Measurements from ENCODE around the gene CCDC117.
"Not testable (repeated sequence)": the region's sequence is repeated elsewhere in the genome, so short reads cannot be mapped to it uniquely, and the experiment has no call there.

Gene CCDC117

GRCh38 chr22:28772633-28773460 lies at the start of gene CCDC117:
CCDC117 (plus strand) TSS chr22:28772695; CDS start chr22:28772850, 155 bp downstream.
- Mint-ChIP-seq H3K36me3 (peaks cover 55% of the 10 kb centered on the region), H3K4me1 (peaks cover 34% of the 10 kb centered on the region), H3K9me3 (no peaks in the 10 kb centered on the region), H3K27ac (peak within 1 kb of the TSS; percentile 95), H3K4me3 (peak within 1 kb of the TSS; percentile 88)
- DNase-seq (ENCODE audit: low spot score in 2 of 2) (peak; percentile 78 to 94), ATAC-seq (peak; percentile 92)

- ATAC-seq (no peak), DNase-seq (ENCODE audit: low spot score in 2 of 2) (no peak)
- Mint-ChIP-seq H3K4me1 (no peaks in the 10 kb centered on the region), H3K9me3 (no peaks in the 10 kb centered on the region), H3K4me3 (no peak overlapping the region), H3K27ac (no peak overlapping the region), H3K36me3 (peaks cover 38% of the 10 kb centered on the region)
Measured at GRCh38 chr22:28728002-28728401, 44.5 kb upstream of the CCDC117 start.

GRCh38 chr22:28728621-28729313 lies 43.7 kb upstream of the CCDC117 start:
- Mint-ChIP-seq H3K4me1 (no peaks in the 10 kb centered on the region), H3K4me3 (no peak overlapping the region), H3K36me3 (peaks cover 42% of the 10 kb centered on the region), H3K27ac (no peak overlapping the region), H3K9me3 (no peaks in the 10 kb centered on the region)
- ATAC-seq: no peak
- no peak for DNase-seq (ENCODE audit: low spot score in 2 of 2)

GRCh38 chr22:28730179-28730578 lies 42.3 kb upstream of the CCDC117 start:
- H3K36me3 Mint-ChIP-seq: peaks cover 34% of the 10 kb centered on the region
- no peaks in the 10 kb centered on the region for H3K4me1 Mint-ChIP-seq
- no peak overlapping the region for H3K4me3 Mint-ChIP-seq
- H3K9me3 Mint-ChIP-seq: no peaks in the 10 kb centered on the region
- ATAC-seq (no peak), DNase-seq (ENCODE audit: low spot score in 2 of 2) (no peak)
- no peak overlapping the region for H3K27ac Mint-ChIP-seq

GRCh38 chr22:28734393-28734792 lies 38.1 kb upstream of the CCDC117 start:
- no peak overlapping the region for H3K4me3 Mint-ChIP-seq
- ATAC-seq: no peak

GRCh38 chr22:28736301-28737155 lies 36.0 kb upstream of the CCDC117 start:
- Mint-ChIP-seq H3K4me3 (no peak overlapping the region), H3K27ac (no peak overlapping the region), H3K9me3 (no peaks in the 10 kb centered on the region), H3K4me1 (peaks cover 7% of the 10 kb centered on the region), H3K36me3 (peaks cover 19% of the 10 kb centered on the region)
- ATAC-seq (no peak), DNase-seq (ENCODE audit: low spot score in 2 of 2) (no peak)

More at GRCh38 chr22:28734393-28734792, 38.1 kb upstream of the CCDC117 start:
- H3K9me3 Mint-ChIP-seq: no peaks in the 10 kb centered on the region
- no peak overlapping the region for H3K27ac Mint-ChIP-seq
- DNase-seq (ENCODE audit: low spot score in 2 of 2): no peak
- H3K36me3 Mint-ChIP-seq: peaks cover 28% of the 10 kb centered on the region
- H3K4me1 Mint-ChIP-seq: peaks cover 7% of the 10 kb centered on the region

GRCh38 chr22:28737701-28738100 lies 34.8 kb upstream of the CCDC117 start:
- ATAC-seq: no peak
- H3K36me3 Mint-ChIP-seq: peaks cover 24% of the 10 kb centered on the region
- H3K4me1 Mint-ChIP-seq: peaks cover 14% of the 10 kb centered on the region
- DNase-seq (ENCODE audit: low spot score in 2 of 2): no peak
- H3K27ac Mint-ChIP-seq: no peak overlapping the region
- no peaks in the 10 kb centered on the region for H3K9me3 Mint-ChIP-seq
- no peak overlapping the region for H3K4me3 Mint-ChIP-seq

GRCh38 chr22:28738876-28739275 lies 33.6 kb upstream of the CCDC117 start:
- not testable (repeated sequence) for H3K27ac Mint-ChIP-seq; ATAC-seq; DNase-seq (ENCODE audit: low spot score in 2 of 2); H3K9me3 Mint-ChIP-seq; H3K4me3 Mint-ChIP-seq
- Mint-ChIP-seq H3K36me3 (peaks cover 15% of the 10 kb centered on the region), H3K4me1 (peaks cover 26% of the 10 kb centered on the region)

- no peaks in the 10 kb centered on the region for H3K9me3 Mint-ChIP-seq
- H3K4me1 Mint-ChIP-seq: peaks cover 27% of the 10 kb centered on the region
- DNase-seq (ENCODE audit: low spot score in 2 of 2) (no peak), ATAC-seq (no peak)
- peak overlapping the region; percentile 79 for H3K4me3 Mint-ChIP-seq
- peaks cover 34% of the 10 kb centered on the region for H3K36me3 Mint-ChIP-seq
- H3K27ac Mint-ChIP-seq: peak overlapping the region; percentile 74
Measured at GRCh38 chr22:28741200-28741784, 31.2 kb upstream of the CCDC117 start.

GRCh38 chr22:28741785-28742561 lies 30.5 kb upstream of the CCDC117 start, which contains the start of the genes CHEK2 and HSCB:
CHEK2 (minus strand) TSS chr22:28741820; CDS start chr22:28734721, 7,099 bp downstream.
HSCB (plus strand) TSS chr22:28742039; CDS start chr22:28742096, 57 bp downstream.
- peak within 1 kb of the TSS; percentile 74 for H3K27ac Mint-ChIP-seq
- H3K36me3 Mint-ChIP-seq: peaks cover 41% of the 10 kb centered on the region
- H3K4me3 Mint-ChIP-seq: peak within 1 kb of the TSS; percentile 79

GRCh38 chr22:28742562-28742962 lies 29.9 kb upstream of the CCDC117 start:
- H3K4me1 Mint-ChIP-seq: peaks cover 27% of the 10 kb centered on the region
- peak overlapping the region; percentile 79 for H3K4me3 Mint-ChIP-seq
- peak overlapping the region; percentile 74 for H3K27ac Mint-ChIP-seq
- no peaks in the 10 kb centered on the region for H3K9me3 Mint-ChIP-seq
- ATAC-seq (no peak), DNase-seq (ENCODE audit: low spot score in 2 of 2) (no peak)
- peaks cover 47% of the 10 kb centered on the region for H3K36me3 Mint-ChIP-seq

More at GRCh38 chr22:28741785-28742561, 30.5 kb upstream of the CCDC117 start, which contains the start of the genes CHEK2 and HSCB:
- Mint-ChIP-seq H3K4me1 (peaks cover 27% of the 10 kb centered on the region), H3K9me3 (no peaks in the 10 kb centered on the region)
- peak; percentile 83 to 97 for DNase-seq (ENCODE audit: low spot score in 2 of 2)
- ATAC-seq: peak; percentile 97

GRCh38 chr22:28743852-28744251 lies 28.6 kb upstream of the CCDC117 start:
- DNase-seq (ENCODE audit: low spot score in 2 of 2) (no peak), ATAC-seq (no peak)
- Mint-ChIP-seq H3K27ac (no peak overlapping the region), H3K4me3 (peak overlapping the region; percentile 79), H3K36me3 (peaks cover 59% of the 10 kb centered on the region), H3K4me1 (peaks cover 22% of the 10 kb centered on the region), H3K9me3 (no peaks in the 10 kb centered on the region)

GRCh38 chr22:28750471-28750881 lies 22.0 kb upstream of the CCDC117 start:
- Mint-ChIP-seq H3K9me3 (no peaks in the 10 kb centered on the region), H3K27ac (no peak overlapping the region), H3K4me3 (no peak overlapping the region), H3K36me3 (peaks cover 67% of the 10 kb centered on the region), H3K4me1 (peaks cover 10% of the 10 kb centered on the region)
- ATAC-seq (no peak), DNase-seq (ENCODE audit: low spot score in 2 of 2) (no peak)

- H3K4me1 Mint-ChIP-seq; ATAC-seq; H3K9me3 Mint-ChIP-seq; DNase-seq (ENCODE audit: low spot score in 2 of 2); H3K4me3 Mint-ChIP-seq: not testable (repeated sequence)
- peak overlapping the region; percentile 6 for H3K27ac Mint-ChIP-seq
- peaks cover 27% of the 10 kb centered on the region for H3K36me3 Mint-ChIP-seq
Measured at GRCh38 chr22:28754512-28754911, 18.0 kb upstream of the CCDC117 start.
